HUES48 (cell line): ENCODE measurements around the gene ANGPT4.

Source experiments
- H3K27ac ChIP-seq: one replicate; pipeline ENCODE4 v1.7.0; 2013; ENCODE audit warnings: low read depth, low read length, inconsistent platforms
- H3K27me3 ChIP-seq: 2 replicates; pipeline ENCODE4 v1.6.1; 2013; ENCODE audit warnings: mild to moderate bottlenecking, low read length; ENCODE audit not compliant: control insufficient read depth, insufficient read depth
- H3K36me3 ChIP-seq: 2 replicates; pipeline ENCODE4 v1.6.1; 2013; ENCODE audit warnings: low read length; ENCODE audit not compliant: control insufficient read depth, insufficient read depth
- H3K4me1 ChIP-seq: 2 replicates; pipeline ENCODE4 v1.6.1; 2013; ENCODE audit warnings: mild to moderate bottlenecking, low read length; ENCODE audit not compliant: control insufficient read depth, insufficient read depth
- H3K4me3 ChIP-seq: 2 replicates; pipeline ENCODE4 v1.5.1; 2013; ENCODE audit warnings: mild to moderate bottlenecking, low read depth, low read length
- H3K9ac ChIP-seq: 2 replicates; pipeline ENCODE4 v1.6.1; 2013; ENCODE audit warnings: mild to moderate bottlenecking, low read depth, low read length, moderate library complexity
- H3K9me3 ChIP-seq: 2 replicates; pipeline ENCODE4 v1.6.1; 2013; ENCODE audit warnings: low read length; ENCODE audit not compliant: control insufficient read depth, insufficient read depth

The ANGPT4 gene

GRCh38 chr20:842547-842940 lies 73.6 kb downstream of the ANGPT4 start:
- Histone ChIP-seq H3K9me3 (no peaks in the 10 kb centered on the region), H3K27ac (no peak overlapping the region), H3K4me1 (peaks cover 25% of the 10 kb centered on the region), H3K27me3 (peaks cover 24% of the 10 kb centered on the region), H3K4me3 (peak overlapping the region; percentile 67), H3K36me3 (no peaks in the 10 kb centered on the region), H3K9ac (no peak overlapping the region)

- H3K27me3 ChIP-seq: peaks cover 24% of the 10 kb centered on the region
Measured at GRCh38 chr20:841568-842546, 74.3 kb downstream of the ANGPT4 start.

GRCh38 chr20:840858-841567 lies 75.1 kb downstream of the ANGPT4 start:
- Histone ChIP-seq H3K4me3 (peak overlapping the region; percentile 67), H3K9ac (no peak overlapping the region), H3K27ac (no peak overlapping the region), H3K4me1 (peaks cover 18% of the 10 kb centered on the region), H3K36me3 (no peaks in the 10 kb centered on the region), H3K9me3 (no peaks in the 10 kb centered on the region), H3K27me3 (peaks cover 24% of the 10 kb centered on the region)

More at GRCh38 chr20:841568-842546, 74.3 kb downstream of the ANGPT4 start:
- H3K4me1 ChIP-seq: peaks cover 20% of the 10 kb centered on the region
- H3K36me3 ChIP-seq: no peaks in the 10 kb centered on the region
- H3K27ac ChIP-seq: no peak overlapping the region
- peak overlapping the region; percentile 67 for H3K4me3 ChIP-seq
- H3K9ac ChIP-seq: no peak overlapping the region
- H3K9me3 ChIP-seq: no peaks in the 10 kb centered on the region

- Histone ChIP-seq H3K36me3 (no peaks in the 10 kb centered on the region), H3K9ac (no peak overlapping the region), H3K4me3 (peak overlapping the region; percentile 67), H3K27me3 (peaks cover 24% of the 10 kb centered on the region), H3K27ac (no peak overlapping the region), H3K4me1 (peaks cover 18% of the 10 kb centered on the region), H3K9me3 (no peaks in the 10 kb centered on the region)
Measured at GRCh38 chr20:840503-840857, 75.7 kb downstream of the ANGPT4 start.

GRCh38 chr20:839626-840025 lies 76.5 kb downstream of the ANGPT4 start:
- Histone ChIP-seq H3K27me3 (peaks cover 32% of the 10 kb centered on the region), H3K9me3 (no peaks in the 10 kb centered on the region), H3K9ac (no peak overlapping the region), H3K27ac (no peak overlapping the region), H3K4me3 (no peak overlapping the region), H3K36me3 (no peaks in the 10 kb centered on the region), H3K4me1 (peaks cover 18% of the 10 kb centered on the region)

- Histone ChIP-seq H3K27ac (no peak overlapping the region), H3K9ac (no peak overlapping the region), H3K36me3 (no peaks in the 10 kb centered on the region), H3K9me3 (no peaks in the 10 kb centered on the region), H3K4me3 (no peak overlapping the region), H3K27me3 (peaks cover 38% of the 10 kb centered on the region), H3K4me1 (peaks cover 15% of the 10 kb centered on the region)
Measured at GRCh38 chr20:839015-839414, 77.1 kb downstream of the ANGPT4 start.

- peaks cover 21% of the 10 kb centered on the region for H3K27me3 ChIP-seq
- no peak overlapping the region for H3K4me3 ChIP-seq
- H3K27ac ChIP-seq: no peak overlapping the region
- peaks cover 8% of the 10 kb centered on the region for H3K4me1 ChIP-seq
- H3K36me3 ChIP-seq: no peaks in the 10 kb centered on the region
- H3K9ac ChIP-seq: no peak overlapping the region
- H3K9me3 ChIP-seq: no peaks in the 10 kb centered on the region
Measured at GRCh38 chr20:836190-836589, 79.9 kb downstream of the ANGPT4 start.

GRCh38 chr20:835608-836045 lies 80.5 kb downstream of the ANGPT4 start:
- no peak overlapping the region for H3K27ac ChIP-seq
- H3K36me3 ChIP-seq: no peaks in the 10 kb centered on the region
- no peak overlapping the region for H3K9ac ChIP-seq
- H3K27me3 ChIP-seq: peaks cover 18% of the 10 kb centered on the region
- H3K4me3 ChIP-seq: no peak overlapping the region
- H3K9me3 ChIP-seq: no peaks in the 10 kb centered on the region
- peaks cover 6% of the 10 kb centered on the region for H3K4me1 ChIP-seq

- H3K27ac ChIP-seq: no peak overlapping the region
- no peaks in the 10 kb centered on the region for H3K36me3 ChIP-seq
- no peaks in the 10 kb centered on the region for H3K9me3 ChIP-seq
- H3K9ac ChIP-seq: no peak overlapping the region
- H3K4me1 ChIP-seq: peaks cover 3% of the 10 kb centered on the region; the same call in 1 of the 2 replicates
- H3K4me3 ChIP-seq: peak overlapping the region; percentile 89
- peaks cover 15% of the 10 kb centered on the region for H3K27me3 ChIP-seq
Measured at GRCh38 chr20:834151-834746, 81.9 kb downstream of the ANGPT4 start.

GRCh38 chr20:833450-834150 lies 82.5 kb downstream of the ANGPT4 start, which contains the start of gene FAM110A:
Gene FAM110A, plus strand, starts transcription at chr20:833715. Its CDS starts 11,090 bp downstream, at chr20:844805.
- Histone ChIP-seq H3K36me3 (no peaks in the 10 kb centered on the region), H3K27ac (peak within 1 kb of the TSS; percentile 64), H3K27me3 (peaks cover 15% of the 10 kb centered on the region), H3K9ac (peak within 1 kb of the TSS; percentile 90), H3K9me3 (no peaks in the 10 kb centered on the region), H3K4me1 (peaks cover 3% of the 10 kb centered on the region; the same call in 1 of the 2 replicates), H3K4me3 (peak within 1 kb of the TSS; percentile 89)
